ENCODE data around the gene UPP2.

The UPP2 gene

DNA sequence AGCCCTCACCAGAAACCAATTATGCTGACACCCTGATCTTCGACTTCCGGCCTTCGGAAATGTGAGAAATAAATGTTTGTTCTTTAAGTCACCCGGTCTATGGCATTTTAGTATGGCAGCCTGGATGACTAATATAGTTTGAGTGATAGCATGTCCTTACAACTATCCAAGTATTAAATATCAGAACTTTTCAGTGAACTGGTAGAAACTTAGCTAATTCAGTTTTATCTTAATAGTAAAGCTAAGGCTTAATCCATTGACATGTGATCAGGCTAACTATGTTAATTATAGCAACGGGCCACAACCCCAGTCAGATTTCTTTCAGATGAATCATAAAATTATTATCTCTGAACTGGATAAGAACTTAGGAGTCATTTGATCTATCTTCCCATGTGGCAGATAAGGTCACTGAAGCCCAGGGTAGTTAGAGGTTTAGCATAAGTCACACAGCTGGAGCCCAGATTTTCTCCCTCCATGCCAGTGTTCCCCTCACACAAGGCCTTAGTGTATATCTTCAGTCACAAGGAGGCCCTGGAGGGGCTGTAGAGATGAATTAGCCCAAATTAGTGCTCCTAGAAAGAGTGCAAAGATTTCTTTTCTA lies 40.7 kb upstream of the UPP2 start:
- H3K4me1 ChIP-seq (ENCODE audit: low read depth, poor library complexity, severe bottlenecking): no peaks in the 10 kb centered on the region
- H3K4me2 ChIP-seq: no peak overlapping the region
- no peaks in the 10 kb centered on the region for H3K36me3 ChIP-seq (ENCODE audit: insufficient read depth)
- no peak overlapping the region for H3K4me3 ChIP-seq (IDR thresholded peaks at IDR 0.05; ENCODE audit: insufficient read depth, low read depth, low read length)
- TF ChIP-seq, protein P1, sequence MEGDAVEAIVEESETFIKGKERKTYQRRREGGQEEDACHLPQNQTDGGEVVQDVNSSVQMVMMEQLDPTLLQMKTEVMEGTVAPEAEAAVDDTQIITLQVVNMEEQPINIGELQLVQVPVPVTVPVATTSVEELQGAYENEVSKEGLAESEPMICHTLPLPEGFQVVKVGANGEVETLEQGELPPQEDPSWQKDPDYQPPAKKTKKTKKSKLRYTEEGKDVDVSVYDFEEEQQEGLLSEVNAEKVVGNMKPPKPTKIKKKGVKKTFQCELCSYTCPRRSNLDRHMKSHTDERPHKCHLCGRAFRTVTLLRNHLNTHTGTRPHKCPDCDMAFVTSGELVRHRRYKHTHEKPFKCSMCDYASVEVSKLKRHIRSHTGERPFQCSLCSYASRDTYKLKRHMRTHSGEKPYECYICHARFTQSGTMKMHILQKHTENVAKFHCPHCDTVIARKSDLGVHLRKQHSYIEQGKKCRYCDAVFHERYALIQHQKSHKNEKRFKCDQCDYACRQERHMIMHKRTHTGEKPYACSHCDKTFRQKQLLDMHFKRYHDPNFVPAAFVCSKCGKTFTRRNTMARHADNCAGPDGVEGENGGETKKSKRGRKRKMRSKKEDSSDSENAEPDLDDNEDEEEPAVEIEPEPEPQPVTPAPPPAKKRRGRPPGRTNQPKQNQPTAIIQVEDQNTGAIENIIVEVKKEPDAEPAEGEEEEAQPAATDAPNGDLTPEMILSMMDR (conservative IDR thresholded peaks at IDR 0.05; ENCODE audit: low read depth, low read length): no peak
- H3K9ac ChIP-seq: no peak overlapping the region
- H2AFZ ChIP-seq (ENCODE audit: low read depth): no peak overlapping the region
- H4K20me1 ChIP-seq (ENCODE audit: insufficient read depth): no peaks in the 10 kb centered on the region
- no peaks in the 10 kb centered on the region for H3K27me3 ChIP-seq (ENCODE audit: insufficient read depth, low read depth)
- H3K79me2 ChIP-seq (ENCODE audit: insufficient read depth, low read depth): no peaks in the 10 kb centered on the region
- no peak overlapping the region for H3K27ac ChIP-seq

DNA sequence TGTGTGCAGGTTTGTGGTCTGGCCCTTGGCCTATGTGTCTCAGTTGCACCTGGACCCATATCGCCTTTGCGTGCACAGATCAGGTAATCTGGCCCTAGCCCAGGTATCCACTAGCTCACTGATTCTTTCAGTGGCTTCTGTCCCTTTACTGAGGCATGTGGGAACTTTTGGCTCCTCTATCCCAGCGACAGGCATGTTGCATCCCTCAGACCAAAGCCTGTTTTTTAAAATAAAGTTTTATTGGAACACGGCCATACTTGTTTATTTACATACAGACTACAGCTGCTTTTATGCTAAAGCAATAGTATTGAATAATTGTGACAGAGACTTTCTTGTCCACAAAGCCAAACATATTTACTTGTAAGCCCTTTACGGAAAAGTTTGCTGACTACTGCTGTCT lies 39.9 kb upstream of the UPP2 start:
- no peaks in the 10 kb centered on the region for H4K20me1 ChIP-seq (ENCODE audit: insufficient read depth)
- H3K27ac ChIP-seq: no peak overlapping the region
- no peak overlapping the region for H2AFZ ChIP-seq (ENCODE audit: low read depth)
- TF ChIP-seq, protein P1 (conservative IDR thresholded peaks at IDR 0.05; ENCODE audit: low read depth, low read length): no peak
- no peaks in the 10 kb centered on the region for H3K79me2 ChIP-seq (ENCODE audit: insufficient read depth, low read depth)
- no peaks in the 10 kb centered on the region for H3K4me1 ChIP-seq (ENCODE audit: low read depth, poor library complexity, severe bottlenecking)
- no peaks in the 10 kb centered on the region for H3K36me3 ChIP-seq (ENCODE audit: insufficient read depth)
- H3K4me3 ChIP-seq (IDR thresholded peaks at IDR 0.05; ENCODE audit: insufficient read depth, low read depth, low read length): no peak overlapping the region
- H3K9ac ChIP-seq: no peak overlapping the region
- H3K27me3 ChIP-seq (ENCODE audit: insufficient read depth, low read depth): no peaks in the 10 kb centered on the region
- no peak overlapping the region for H3K4me2 ChIP-seq

DNA sequence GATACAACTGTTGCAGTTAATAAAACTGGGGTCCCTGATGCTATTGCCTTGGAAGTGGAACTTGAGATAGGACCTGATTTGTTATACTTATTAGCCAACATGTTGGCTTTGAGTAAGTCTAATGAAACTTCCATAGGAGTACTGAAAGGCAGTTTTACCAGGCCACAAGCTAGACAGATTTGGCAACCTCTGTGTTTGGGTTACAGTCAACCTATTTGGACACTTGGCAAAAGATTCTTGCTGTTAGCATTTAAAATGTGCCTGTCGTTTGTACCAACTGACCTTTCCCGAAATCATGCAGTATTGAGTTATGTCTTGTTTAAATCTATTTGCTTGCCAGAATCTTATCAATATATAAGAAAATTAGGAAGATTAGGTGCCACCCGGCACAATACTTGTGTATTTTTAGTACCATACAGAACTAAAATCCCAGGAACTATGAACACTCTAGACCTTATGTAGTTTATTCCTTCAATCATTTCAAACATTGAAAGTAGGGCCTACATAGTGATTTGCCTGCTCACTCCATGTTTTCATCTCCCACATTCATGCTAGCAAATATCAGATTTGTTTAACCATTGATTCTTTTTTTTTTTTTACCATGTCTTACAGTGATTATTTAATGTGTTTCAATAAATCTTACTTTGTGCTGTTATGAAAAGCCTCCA lies 35.5 kb upstream of the UPP2 start:
- H4K20me1 ChIP-seq (ENCODE audit: insufficient read depth): no peaks in the 10 kb centered on the region
- TF ChIP-seq, protein P1 (conservative IDR thresholded peaks at IDR 0.05; ENCODE audit: low read depth, low read length): no peak
- H3K27ac ChIP-seq: no peak overlapping the region
- H3K4me2 ChIP-seq: no peak overlapping the region
- H3K4me1 ChIP-seq (ENCODE audit: low read depth, poor library complexity, severe bottlenecking): no peaks in the 10 kb centered on the region
- H3K4me3 ChIP-seq (IDR thresholded peaks at IDR 0.05; ENCODE audit: insufficient read depth, low read depth, low read length): no peak overlapping the region
- H2AFZ ChIP-seq (ENCODE audit: low read depth): no peak overlapping the region
- H3K9ac ChIP-seq: no peak overlapping the region
- no peaks in the 10 kb centered on the region for H3K27me3 ChIP-seq (ENCODE audit: insufficient read depth, low read depth)
- H3K79me2 ChIP-seq (ENCODE audit: insufficient read depth, low read depth): no peaks in the 10 kb centered on the region
- no peaks in the 10 kb centered on the region for H3K36me3 ChIP-seq (ENCODE audit: insufficient read depth)

DNA sequence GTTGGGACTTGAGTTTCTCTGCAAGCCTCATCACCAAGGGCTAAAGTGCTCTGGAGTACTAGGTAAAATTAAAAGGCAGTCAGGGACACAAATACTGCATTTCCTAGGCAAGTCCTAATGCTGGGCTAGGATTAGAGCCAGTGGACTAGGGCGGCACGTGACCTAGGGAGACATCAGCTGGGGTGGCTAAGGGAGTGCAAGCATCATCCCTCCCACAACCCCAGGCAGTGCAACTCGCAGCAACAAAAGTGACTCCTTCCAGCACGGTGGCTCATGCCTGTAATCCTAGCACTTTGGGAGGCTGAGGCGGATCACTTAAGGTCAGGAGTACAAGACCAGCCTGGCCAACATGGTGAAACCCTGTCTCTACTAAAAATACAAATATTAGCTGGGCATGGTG lies 30.7 kb upstream of the UPP2 start:
- H3K27ac ChIP-seq: no peak overlapping the region
- H4K20me1 ChIP-seq (ENCODE audit: insufficient read depth): no peaks in the 10 kb centered on the region
- H3K27me3 ChIP-seq (ENCODE audit: insufficient read depth, low read depth): no peaks in the 10 kb centered on the region
- H3K9ac ChIP-seq: no peak overlapping the region
- TF ChIP-seq, protein P1 (conservative IDR thresholded peaks at IDR 0.05; ENCODE audit: low read depth, low read length): no peak
- H3K36me3 ChIP-seq (ENCODE audit: insufficient read depth): no peaks in the 10 kb centered on the region
- no peak overlapping the region for H3K4me3 ChIP-seq (IDR thresholded peaks at IDR 0.05; ENCODE audit: insufficient read depth, low read depth, low read length)
- H3K4me2 ChIP-seq: no peak overlapping the region
- H3K4me1 ChIP-seq (ENCODE audit: low read depth, poor library complexity, severe bottlenecking): no peaks in the 10 kb centered on the region
- H3K79me2 ChIP-seq (ENCODE audit: insufficient read depth, low read depth): no peaks in the 10 kb centered on the region
- H2AFZ ChIP-seq (ENCODE audit: low read depth): no peak overlapping the region

Data from KMS-11 (cell line).